Measurements from ENCODE around the gene PTOV1. TPM values are rescaled to one million over a fixed set of nuclear protein-coding genes. Genes with fewer than 3 reads are reported as not detected.
A peak's percentile ranks its signal among the peaks of the same experiment; 100 is the strongest.

Gene PTOV1
- total RNA-seq, 4 donors from 2014 or later = 52.9 to 89.1 (median 60.0) TPM

DNA sequence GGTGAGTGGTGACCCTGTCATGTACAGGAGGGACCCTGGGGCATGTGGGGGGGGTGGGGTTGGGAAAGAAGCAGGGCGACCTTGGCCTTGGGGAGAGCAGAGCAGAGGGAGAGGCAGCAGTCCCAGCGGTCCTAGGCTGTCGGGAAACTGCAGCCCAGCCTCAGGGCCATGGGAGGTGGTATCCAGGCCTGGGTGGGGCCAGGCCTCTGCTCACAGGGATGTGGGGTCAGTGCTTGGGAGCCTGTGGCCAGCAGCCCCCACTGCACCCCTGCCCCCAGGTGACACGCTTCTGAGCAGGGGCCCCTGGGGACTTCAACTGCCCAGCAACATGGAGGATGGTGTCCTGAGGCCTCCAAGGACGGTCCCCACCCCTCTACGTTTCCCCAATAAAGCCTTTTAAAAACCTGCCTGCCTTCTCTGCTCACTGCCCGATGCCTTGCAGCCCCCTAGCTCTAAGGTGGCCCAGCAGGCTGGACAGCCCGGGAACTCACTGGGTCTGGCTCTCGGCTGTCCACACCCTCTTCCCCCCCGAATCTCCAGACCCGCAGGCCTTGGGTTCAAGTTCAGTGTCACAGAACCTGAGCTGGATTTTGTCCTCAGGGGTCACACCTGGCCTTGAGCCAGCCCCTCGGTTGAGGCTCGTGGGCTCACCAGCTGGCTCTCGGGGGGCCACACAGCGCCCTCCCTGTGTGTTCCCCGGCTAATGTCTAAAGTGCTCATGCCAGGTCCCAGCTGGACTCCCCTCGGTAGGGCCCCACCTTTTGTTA lies 9.6 kb downstream of the PTOV1 start:
- TF ChIP-seq POLR2A (IDR thresholded peaks at IDR 0.05) (no peak), POLR2AphosphoS5 (IDR thresholded peaks at IDR 0.05) (no peak), EP300 (IDR thresholded peaks at IDR 0.05) (no peak)
- TF ChIP-seq, protein P1, sequence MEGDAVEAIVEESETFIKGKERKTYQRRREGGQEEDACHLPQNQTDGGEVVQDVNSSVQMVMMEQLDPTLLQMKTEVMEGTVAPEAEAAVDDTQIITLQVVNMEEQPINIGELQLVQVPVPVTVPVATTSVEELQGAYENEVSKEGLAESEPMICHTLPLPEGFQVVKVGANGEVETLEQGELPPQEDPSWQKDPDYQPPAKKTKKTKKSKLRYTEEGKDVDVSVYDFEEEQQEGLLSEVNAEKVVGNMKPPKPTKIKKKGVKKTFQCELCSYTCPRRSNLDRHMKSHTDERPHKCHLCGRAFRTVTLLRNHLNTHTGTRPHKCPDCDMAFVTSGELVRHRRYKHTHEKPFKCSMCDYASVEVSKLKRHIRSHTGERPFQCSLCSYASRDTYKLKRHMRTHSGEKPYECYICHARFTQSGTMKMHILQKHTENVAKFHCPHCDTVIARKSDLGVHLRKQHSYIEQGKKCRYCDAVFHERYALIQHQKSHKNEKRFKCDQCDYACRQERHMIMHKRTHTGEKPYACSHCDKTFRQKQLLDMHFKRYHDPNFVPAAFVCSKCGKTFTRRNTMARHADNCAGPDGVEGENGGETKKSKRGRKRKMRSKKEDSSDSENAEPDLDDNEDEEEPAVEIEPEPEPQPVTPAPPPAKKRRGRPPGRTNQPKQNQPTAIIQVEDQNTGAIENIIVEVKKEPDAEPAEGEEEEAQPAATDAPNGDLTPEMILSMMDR (IDR thresholded peaks at IDR 0.05) = no peak
- Histone ChIP-seq H3K27ac (peak overlapping the region in 3 of 4 donors; percentile 49 to 73 (median 68)), H3K4me3 (peak overlapping the region in 1 of 2 donors; percentile 14), H3K27me3 (no peaks in the 10 kb centered on the region), H3K36me3 (peaks cover 0 to 90% of the 10 kb centered on the region in 2 donors), H3K9me3 (no peaks in the 10 kb centered on the region), H3K4me1 (peaks cover 0 to 43% (median 4%) of the 10 kb centered on the region in 3 donors)
- WGBS, 2 donors (ENCODE audit: low coverage in 1 of 2) = 49 to 56% methylated on average over 3 to 8 of the region's 17 CpGs
- ATAC-seq = no peak

GRCh38 chr19:49861107-49861506 lies 10.1 kb downstream of the PTOV1 start:
- peak overlapping the region in 1 of 2 donors; percentile 14 for H3K4me3 ChIP-seq
- peak; percentile 55 for ATAC-seq
- H3K4me1 ChIP-seq = peaks cover 0 to 49% (median 8%) of the 10 kb centered on the region in 3 donors
- TF ChIP-seq POLR2A (IDR thresholded peaks at IDR 0.05) = no peak
- TF ChIP-seq EP300 (IDR thresholded peaks at IDR 0.05) = no peak
- TF ChIP-seq, protein P1 (IDR thresholded peaks at IDR 0.05) = no peak
- TF ChIP-seq POLR2AphosphoS5 (IDR thresholded peaks at IDR 0.05) = no peak
- H3K27ac ChIP-seq = peak overlapping the region in 3 of 4 donors; percentile 49 to 73 (median 68)
- peaks cover 0 to 85% of the 10 kb centered on the region in 2 donors for H3K36me3 ChIP-seq
- no CpG with 5 or more reads among the region's 13 CpGs for WGBS, 2 donors (ENCODE audit: low coverage in 1 of 2)
- H3K27me3 ChIP-seq = no peaks in the 10 kb centered on the region
- H3K9me3 ChIP-seq = no peaks in the 10 kb centered on the region

DNA sequence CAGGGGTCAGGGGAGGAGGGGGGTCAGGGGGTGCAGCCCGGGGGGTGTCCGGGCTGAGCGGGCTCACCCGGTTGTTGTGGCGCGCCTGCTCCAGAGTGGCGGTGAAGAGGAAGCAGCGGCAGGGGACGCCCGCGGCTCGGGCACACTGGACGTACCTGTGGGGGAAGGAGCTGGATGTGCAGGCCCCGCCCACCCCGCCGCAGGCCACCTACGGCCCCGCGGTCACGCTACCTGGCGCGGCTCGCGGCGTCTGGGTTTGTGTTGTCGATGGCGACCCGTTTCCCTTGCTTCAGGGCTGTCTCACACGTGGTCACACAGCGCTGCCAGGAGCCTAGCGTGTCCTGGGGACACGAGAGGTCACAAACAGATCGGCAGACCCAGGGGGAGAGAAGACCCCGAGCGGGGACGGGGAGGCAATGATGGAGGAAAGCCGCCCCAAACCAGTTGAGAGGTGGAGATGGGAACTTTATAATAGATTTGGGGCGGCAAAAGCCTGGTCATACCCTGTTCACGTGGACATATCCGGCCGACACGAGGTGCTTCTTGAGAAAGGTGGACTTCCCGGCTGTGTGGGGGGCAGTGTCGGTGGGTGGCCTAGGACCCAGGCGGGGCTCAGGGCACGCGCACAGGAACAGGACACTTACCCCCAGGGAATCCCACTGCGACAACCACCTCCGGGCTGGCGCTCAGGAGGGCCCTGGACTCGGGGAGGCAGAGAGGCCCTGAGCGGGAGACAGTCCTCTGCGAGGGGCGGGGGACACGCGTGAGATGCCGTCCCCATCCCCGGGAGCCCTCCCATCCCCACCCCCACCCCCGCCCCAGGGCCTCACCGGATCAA lies 10.8 kb downstream of the PTOV1 start:
- H3K9me3 ChIP-seq = no peaks in the 10 kb centered on the region
- H3K27ac ChIP-seq = peak overlapping the region in 3 of 4 donors; percentile 49 to 73 (median 68)
- no peaks in the 10 kb centered on the region for H3K27me3 ChIP-seq
- H3K4me1 ChIP-seq = peaks cover 0 to 56% (median 15%) of the 10 kb centered on the region in 3 donors
- no peak for ATAC-seq
- no peak overlapping the region for H3K4me3 ChIP-seq
- TF ChIP-seq EP300 (IDR thresholded peaks at IDR 0.05) (no peak), POLR2A (IDR thresholded peaks at IDR 0.05) (no peak), POLR2AphosphoS5 (IDR thresholded peaks at IDR 0.05) (no peak)
- TF ChIP-seq, protein P1 (IDR thresholded peaks at IDR 0.05) = no peak
- H3K36me3 ChIP-seq = peaks cover 0 to 78% of the 10 kb centered on the region in 2 donors
- 80 to 84% methylated on average over 8 to 14 of the region's 60 CpGs for whole genome bisulfite sequencing, 2 donors (ENCODE audit: low coverage in 1 of 2)

- peaks cover 0 to 69% of the 10 kb centered on the region in 2 donors for H3K36me3 ChIP-seq
- peaks cover 0 to 55% (median 16%) of the 10 kb centered on the region in 3 donors for H3K4me1 ChIP-seq
- no peaks in the 10 kb centered on the region for H3K9me3 ChIP-seq
- no peak for ATAC-seq
- no peak overlapping the region for H3K4me3 ChIP-seq
- WGBS, 2 donors (ENCODE audit: low coverage in 1 of 2) = 53% methylated on average over 3 of the region's 49 CpGs; no CpG with 5 or more reads in 1 of the 2 donors
- H3K27me3 ChIP-seq = no peaks in the 10 kb centered on the region
- peak overlapping the region in 2 of 4 donors; percentile 4 to 5 for H3K27ac ChIP-seq
- TF ChIP-seq, protein P1 (IDR thresholded peaks at IDR 0.05) = no peak
- TF ChIP-seq EP300 (IDR thresholded peaks at IDR 0.05) (no peak), POLR2AphosphoS5 (IDR thresholded peaks at IDR 0.05) (no peak), POLR2A (IDR thresholded peaks at IDR 0.05) (no peak)
Observed at GRCh38 chr19:49862391-49863253, 11.7 kb downstream of the PTOV1 start.

Data from gastroesophageal sphincter (tissue), 4 donors.